Endodermal cell (in vitro differentiated cells): ENCODE results near the gene TXLNB. TPM values are rescaled to one million over a fixed set of nuclear protein-coding genes. Genes with fewer than 3 reads are reported as not detected.

ENCODE experiments used
- DNase-seq: peaks from one replicate; pipeline ENCODE4 v3.0.0-alpha.2; 2017
- H3K27ac ChIP-seq: 2 replicates; pipeline ENCODE4 v1.5.1; 2013; ENCODE audit warnings: mild to moderate bottlenecking, low read depth, low read length, moderate library complexity
- H3K27me3 ChIP-seq: 2 replicates; pipeline ENCODE4 v1.6.1; 2013; ENCODE audit warnings: mild to moderate bottlenecking, low read length, moderate library complexity; ENCODE audit not compliant: insufficient read depth, control insufficient read depth, poor library complexity, severe bottlenecking
- H3K36me3 ChIP-seq: 2 replicates; pipeline ENCODE4 v1.7.0; 2013; ENCODE audit warnings: mild to moderate bottlenecking, low read length, moderate library complexity; ENCODE audit not compliant: control insufficient read depth, insufficient read depth
- H3K4me1 ChIP-seq: one replicate; pipeline ENCODE4 v1.7.0; 2013; ENCODE audit warnings: low read length; ENCODE audit not compliant: control insufficient read depth, insufficient read depth
- H3K4me3 ChIP-seq: 2 replicates; pipeline ENCODE4 v1.5.1; 2013; ENCODE audit warnings: mild to moderate bottlenecking, low read length, moderate library complexity
- H3K9ac ChIP-seq: 2 replicates; pipeline ENCODE4 v1.6.1; 2013; ENCODE audit warnings: mild to moderate bottlenecking, low read length, moderate library complexity; ENCODE audit not compliant: poor library complexity, severe bottlenecking; ENCODE audit errors: extremely low read depth
- H3K9me3 ChIP-seq: 2 replicates; pipeline ENCODE4 v1.6.1; 2013; ENCODE audit warnings: mild to moderate bottlenecking, low read length, moderate library complexity; ENCODE audit not compliant: control insufficient read depth
- H3K27ac Mint-ChIP-seq: 2 replicates; pipeline ENCODE4 v1.8.0; 2020; ENCODE audit warnings: mixed read lengths
- H3K27me3 Mint-ChIP-seq: 2 replicates; pipeline ENCODE4 v1.8.0; 2021; ENCODE audit warnings: mild to moderate bottlenecking, mixed read lengths; ENCODE audit not compliant: insufficient read depth
- H3K36me3 Mint-ChIP-seq: 2 replicates; pipeline ENCODE4 v1.8.0; 2020; ENCODE audit warnings: low read depth, mixed read lengths
- H3K4me1 Mint-ChIP-seq: 2 replicates; pipeline ENCODE4 v1.8.0; 2020; ENCODE audit warnings: mixed read lengths
- H3K4me3 Mint-ChIP-seq: 2 replicates; pipeline ENCODE4 v1.8.0; 2020; ENCODE audit warnings: mild to moderate bottlenecking, moderate library complexity, mixed read lengths
- H3K9me3 Mint-ChIP-seq: 2 replicates; pipeline ENCODE4 v1.8.0; 2020; ENCODE audit warnings: mild to moderate bottlenecking, mixed read lengths
- CTCF ChIP-seq: fragments of 200-600 bp; sonication (generic); conservative IDR thresholded peaks from 2 replicates; pipeline ENCODE4 v1.5.0; 2021; ENCODE audit warnings: antibody characterized with exemption, mild to moderate bottlenecking
- WGBS, 2 experiments: methylation state at CpG; one replicate each; pipeline versions ENCODE4 v1.1.5 to v1.1.7; 2013; ENCODE audit warnings: missing lambda C conversion rate in 2 of 2, mixed read lengths in 1 of 2; ENCODE audit not compliant: insufficient coverage in 1 of 2, insufficient read length in 1 of 2; 5-methylcytosine and 5-hydroxymethylcytosine counted together
- total RNA-seq, 2 donors: library from RNA; stranded (reverse); fragmentation: NEBNext Ultra II Directional in 1 of 2; extraction: Animal tissue kit (Norgen Biotek cat#: 25700) in 1 of 2; gene quantifications; 2 replicates in 1 of 2; 3 replicates in 1 of 2; pipeline ENCODE4 v1.2.1, GENCODE V29; 2021

The TXLNB gene
- total RNA-seq, 2 donors from 2014 or later, result not detected

- Mint-ChIP-seq H3K27ac (no peak overlapping the region), H3K36me3 (no peaks in the 10 kb centered on the region), H3K4me1 (no peaks in the 10 kb centered on the region), H3K27me3 (no peaks in the 10 kb centered on the region), H3K9me3 (no peaks in the 10 kb centered on the region), H3K4me3 (no peak overlapping the region)
- H3K4me1 ChIP-seq, result no peaks in the 10 kb centered on the region
- no peaks in the 10 kb centered on the region for H3K27me3 ChIP-seq
- no peaks in the 10 kb centered on the region for H3K9me3 ChIP-seq
- no peak for TF ChIP-seq CTCF
- no peak overlapping the region for H3K4me3 ChIP-seq
- no peak for DNase-seq
- no peaks in the 10 kb centered on the region for H3K36me3 ChIP-seq
- no peak overlapping the region for H3K27ac ChIP-seq
- H3K9ac ChIP-seq, result no peak overlapping the region
- 80 to 81% methylated on average over 5 of the region's 5 CpGs for WGBS, 2 experiments
Observed at GRCh38 chr6:139337830-139338229, 46.0 kb upstream of the TXLNB start.

- H3K27ac ChIP-seq, result no peak overlapping the region
- WGBS, 2 experiments, result 73 to 92% methylated on average over 1 to 2 of the region's 2 CpGs
- H3K9ac ChIP-seq, result no peak overlapping the region
- Mint-ChIP-seq H3K27ac (no peak overlapping the region), H3K4me3 (no peak overlapping the region), H3K36me3 (no peaks in the 10 kb centered on the region), H3K9me3 (no peaks in the 10 kb centered on the region), H3K27me3 (no peaks in the 10 kb centered on the region), H3K4me1 (no peaks in the 10 kb centered on the region)
- TF ChIP-seq CTCF, result no peak
- H3K36me3 ChIP-seq, result no peaks in the 10 kb centered on the region
- H3K27me3 ChIP-seq, result no peaks in the 10 kb centered on the region
- no peaks in the 10 kb centered on the region for H3K9me3 ChIP-seq
- H3K4me3 ChIP-seq, result no peak overlapping the region
- no peak for DNase-seq
- no peaks in the 10 kb centered on the region for H3K4me1 ChIP-seq
Observed at GRCh38 chr6:139337001-139337400, 45.2 kb upstream of the TXLNB start.

- H3K27me3 ChIP-seq, result no peaks in the 10 kb centered on the region
- H3K36me3 ChIP-seq, result no peaks in the 10 kb centered on the region
- no peaks in the 10 kb centered on the region for H3K9me3 ChIP-seq
- Mint-ChIP-seq H3K27ac (no peak overlapping the region), H3K4me1 (no peaks in the 10 kb centered on the region), H3K4me3 (no peak overlapping the region), H3K9me3 (no peaks in the 10 kb centered on the region), H3K27me3 (no peaks in the 10 kb centered on the region), H3K36me3 (no peaks in the 10 kb centered on the region)
- H3K4me1 ChIP-seq, result no peaks in the 10 kb centered on the region
- no peak overlapping the region for H3K4me3 ChIP-seq
- no peak for DNase-seq
- H3K27ac ChIP-seq, result no peak overlapping the region
- H3K9ac ChIP-seq, result no peak overlapping the region
- no peak for TF ChIP-seq CTCF
- 93% methylated on average over 4 of the region's 4 CpGs for WGBS, 2 experiments
Observed at GRCh38 chr6:139336488-139336887, 44.7 kb upstream of the TXLNB start.
